Mucosa of descending colon (tissue), 3 donors: ENCODE results near the gene ZNF786. TPM values are rescaled to one million over a fixed set of nuclear protein-coding genes. Genes with fewer than 3 reads are reported as not detected.
"Not testable (repeated sequence)": the region's sequence is repeated elsewhere in the genome, so short reads cannot be mapped to it uniquely, and the experiment has no call there.

Experiments
- ATAC-seq: fragments of 200-7000 bp; cut with Tn5 transposase; one replicate; pipeline ENCODE4 v1.9.1; 2020; ENCODE audit warnings: mild to moderate bottlenecking, moderate library complexity
- DNase-seq, 3 donors: peaks; one replicate each; pipeline ENCODE4 v3.0.0-alpha.2; 2020
- H3K36me3 ChIP-seq: fragments of 200-600 bp; one replicate; pipeline ENCODE4 v1.8.0; 2021; ENCODE audit warnings: low read depth, mild to moderate bottlenecking
- H3K4me1 ChIP-seq: fragments of 200-600 bp; one replicate; pipeline ENCODE4 v1.8.0; 2021; ENCODE audit warnings: low read depth, mild to moderate bottlenecking
- H3K4me3 ChIP-seq: fragments of 200-600 bp; one replicate; pipeline ENCODE4 v1.8.0; 2021; ENCODE audit warnings: mild to moderate bottlenecking
- H3K9me3 ChIP-seq: fragments of 200-600 bp; one replicate; pipeline ENCODE4 v1.8.0; 2021; ENCODE audit warnings: mild to moderate bottlenecking
- intact Hi-C, 2 donors: fragments of 100-400 bp; cut with DNase I in 1 of 2; cut with micrococcal nuclease in 1 of 2; formaldehyde crosslinking; loops; one replicate each; pipeline versions ENCODE4 v1.11.0 to v1.11.1; 2022; cut with DNase I, micrococcal nuclease
- total RNA-seq, 3 donors: library from RNA; stranded (reverse); fragmentation: NEBNext Ultra II Directional in 2 of 3; extraction: Animal tissue kit (Norgen Biotek cat#: 25700) in 2 of 3; gene quantifications; one replicate each; pipeline versions ENCODE4 v1.2.1 to v1.2.4, GENCODE V29; 2021 to 2023
- TF ChIP-seq, protein P1 (sequence below): fragments of 200-600 bp; IDR thresholded peaks from one replicate; pipeline ENCODE4 v1.8.0; 2022; ENCODE audit warnings: antibody characterized with exemption, mild to moderate bottlenecking
- donor health status: DM: no; HTN: no; CAD: no; lungs with moderate emphysema.
- donor health status: DM: no; HTN: no; CAD: no.
- donor health status: DM: no; HTN: yes; CAD: no.

ZNF786 gene
- total RNA-seq, 3 donors from 2014 or later: 4.0 to 7.1 (median 5.0) TPM

DNA sequence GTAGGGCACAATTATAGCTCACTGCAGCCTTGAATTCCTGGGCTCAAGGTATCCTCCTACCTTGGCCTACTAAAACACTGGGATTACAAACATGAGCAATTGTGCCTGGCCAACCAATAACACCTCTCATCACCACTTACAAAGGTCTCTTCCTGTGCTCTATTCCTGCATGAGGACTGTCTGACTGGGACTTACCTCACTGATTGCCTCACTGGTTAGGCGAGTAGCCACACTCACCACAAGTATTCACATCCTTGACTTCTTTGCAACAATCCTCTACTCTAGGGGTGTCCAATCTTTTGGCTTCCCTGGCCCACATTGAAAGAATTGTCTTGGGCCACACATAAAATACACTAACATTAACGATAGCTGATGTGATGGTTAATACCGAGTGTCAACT lies 39.6 kb downstream of the ZNF786 start:
- ATAC-seq (no peak), DNase-seq (no peak)
- Histone ChIP-seq H3K36me3 (no peaks in the 10 kb centered on the region), H3K4me3 (no peak overlapping the region), H3K4me1 (no peaks in the 10 kb centered on the region), H3K9me3 (no peaks in the 10 kb centered on the region)
- TF ChIP-seq, protein P1, sequence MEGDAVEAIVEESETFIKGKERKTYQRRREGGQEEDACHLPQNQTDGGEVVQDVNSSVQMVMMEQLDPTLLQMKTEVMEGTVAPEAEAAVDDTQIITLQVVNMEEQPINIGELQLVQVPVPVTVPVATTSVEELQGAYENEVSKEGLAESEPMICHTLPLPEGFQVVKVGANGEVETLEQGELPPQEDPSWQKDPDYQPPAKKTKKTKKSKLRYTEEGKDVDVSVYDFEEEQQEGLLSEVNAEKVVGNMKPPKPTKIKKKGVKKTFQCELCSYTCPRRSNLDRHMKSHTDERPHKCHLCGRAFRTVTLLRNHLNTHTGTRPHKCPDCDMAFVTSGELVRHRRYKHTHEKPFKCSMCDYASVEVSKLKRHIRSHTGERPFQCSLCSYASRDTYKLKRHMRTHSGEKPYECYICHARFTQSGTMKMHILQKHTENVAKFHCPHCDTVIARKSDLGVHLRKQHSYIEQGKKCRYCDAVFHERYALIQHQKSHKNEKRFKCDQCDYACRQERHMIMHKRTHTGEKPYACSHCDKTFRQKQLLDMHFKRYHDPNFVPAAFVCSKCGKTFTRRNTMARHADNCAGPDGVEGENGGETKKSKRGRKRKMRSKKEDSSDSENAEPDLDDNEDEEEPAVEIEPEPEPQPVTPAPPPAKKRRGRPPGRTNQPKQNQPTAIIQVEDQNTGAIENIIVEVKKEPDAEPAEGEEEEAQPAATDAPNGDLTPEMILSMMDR: no peak
- intact Hi-C loops: no loop called here

- DNase-seq (no peak), ATAC-seq (no peak)
- Histone ChIP-seq H3K36me3 (no peaks in the 10 kb centered on the region), H3K4me3 (no peak overlapping the region), H3K9me3 (no peaks in the 10 kb centered on the region), H3K4me1 (no peaks in the 10 kb centered on the region)
- TF ChIP-seq, protein P1: no peak
- intact Hi-C loops: no loop called here
These were observed 41.7 kb downstream of the ZNF786 start for GRCh38 chr7:149048805-149049204.

- ATAC-seq: no peak
- Histone ChIP-seq H3K4me1 (no peaks in the 10 kb centered on the region), H3K36me3 (no peaks in the 10 kb centered on the region), H3K9me3 (no peaks in the 10 kb centered on the region), H3K4me3 (no peak overlapping the region)
- TF ChIP-seq, protein P1: no peak
- no peak for DNase-seq
- intact Hi-C loops: no loop called here
These were observed 44.1 kb downstream of the ZNF786 start for GRCh38 chr7:149046416-149046815.

DNA sequence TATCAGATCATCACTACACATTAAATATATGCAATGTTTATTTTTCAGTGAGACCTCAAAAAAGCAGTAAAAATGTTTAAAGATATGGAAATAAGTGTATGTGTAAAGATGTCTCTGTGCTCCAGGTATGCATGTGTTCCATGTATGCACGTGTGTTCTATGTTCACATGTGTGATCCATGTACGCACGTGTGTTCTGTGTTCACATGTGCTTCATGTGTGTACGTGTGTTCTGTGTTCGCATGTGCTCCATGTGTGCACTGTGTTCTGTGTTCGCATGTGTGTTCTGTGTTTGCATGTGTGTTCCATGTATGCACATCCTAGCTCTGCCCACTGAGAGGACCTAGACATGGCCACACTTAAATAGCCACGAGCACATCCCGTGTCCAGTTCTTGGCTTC lies 46.6 kb downstream of the ZNF786 start:
- Histone ChIP-seq H3K36me3 (no peaks in the 10 kb centered on the region), H3K9me3 (no peaks in the 10 kb centered on the region), H3K4me1 (no peaks in the 10 kb centered on the region), H3K4me3 (no peak overlapping the region)
- no peak for DNase-seq
- intact Hi-C loops: no loop called here
- TF ChIP-seq, protein P1: no peak
- ATAC-seq: no peak

DNA sequence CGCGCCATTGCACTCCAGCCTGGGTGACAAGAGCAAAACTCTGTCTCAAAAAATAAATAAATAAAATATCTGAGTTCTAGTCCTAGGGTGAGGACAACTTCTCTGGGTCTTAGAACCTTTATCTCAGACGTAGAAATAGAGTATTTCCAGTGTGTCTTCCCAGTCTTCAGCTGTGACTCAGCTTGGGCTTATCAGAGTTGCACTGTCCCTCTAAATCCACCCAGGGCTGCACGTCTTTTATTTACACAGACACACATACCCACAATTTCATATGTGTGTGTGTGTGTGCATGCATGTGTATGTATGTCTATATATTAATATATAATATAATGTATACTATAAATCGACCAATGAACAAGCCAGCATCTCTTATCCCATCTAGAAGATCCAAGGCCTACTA lies 49.2 kb downstream of the ZNF786 start:
- Histone ChIP-seq H3K4me3 (no peak overlapping the region), H3K4me1 (no peaks in the 10 kb centered on the region), H3K36me3 (no peaks in the 10 kb centered on the region), H3K9me3 (peaks cover 7% of the 10 kb centered on the region)
- ATAC-seq: no peak
- intact Hi-C loops: no loop called here
- no peak for DNase-seq
- TF ChIP-seq, protein P1: no peak

- H3K4me1 ChIP-seq, intact Hi-C loops, DNase-seq, H3K4me3 ChIP-seq, H3K9me3 ChIP-seq, ATAC-seq, H3K36me3 ChIP-seq: not testable (repeated sequence)
These were observed 51.9 kb downstream of the ZNF786 start for GRCh38 chr7:149038641-149039040.
